HepG2 (cell line): ENCODE measurements around the gene WWTR1. TPM values are rescaled to one million over a fixed set of nuclear protein-coding genes. Genes with fewer than 3 reads are reported as not detected.
A peak's percentile ranks its signal among the peaks of the same experiment; 100 is the strongest.

Experiments
- BCL6 ChIP-seq: IDR thresholded peaks from 2 replicates; pipeline ENCODE4 v1.6.1; 2016; ENCODE audit warnings: missing genetic modification reagents, missing compliant biosample characterization
- CEBPG ChIP-seq: IDR thresholded peaks from 2 replicates; pipeline ENCODE4 v1.6.1; 2016
- NR2F6 ChIP-seq, 2 experiments: IDR thresholded peaks; 2 replicates each; pipeline ENCODE4 v1.6.1; 2016; ENCODE audit warnings: antibody characterized with exemption in 1 of 2, mild to moderate bottlenecking in 1 of 2
- POGZ ChIP-seq: sonication (generic); formaldehyde crosslinking; IDR thresholded peaks from 2 replicates; pipeline ENCODE4 v1.4.0; 2020; ENCODE audit warnings: mild to moderate bottlenecking, missing genetic modification reagents
- SMAD1 ChIP-seq: sonication (generic); formaldehyde crosslinking; IDR thresholded peaks from 2 replicates; pipeline ENCODE4 v1.4.0; 2020; ENCODE audit warnings: missing genetic modification reagents, low read depth, mild to moderate bottlenecking, borderline replicate concordance
- TBX2 ChIP-seq: sonication (generic); formaldehyde crosslinking; IDR thresholded peaks from 2 replicates; pipeline ENCODE4 v1.5.0; 2020; ENCODE audit warnings: missing genetic modification reagents, mild to moderate bottlenecking, borderline replicate concordance
- ZMYM4 ChIP-seq: sonication (generic); formaldehyde crosslinking; IDR thresholded peaks from 2 replicates; pipeline ENCODE4 v1.8.1; 2023; ENCODE audit warnings: mild to moderate bottlenecking, missing genetic modification reagents
- ZNF20 ChIP-seq: sonication (generic); formaldehyde crosslinking; IDR thresholded peaks from 2 replicates; pipeline ENCODE4 v1.4.0; 2020; ENCODE audit warnings: mild to moderate bottlenecking, moderate library complexity, missing genetic modification reagents
- ZNF569 ChIP-seq: sonication (generic); formaldehyde crosslinking; IDR thresholded peaks from 2 replicates; pipeline ENCODE4 v1.5.0; 2020; ENCODE audit warnings: mild to moderate bottlenecking, missing genetic modification reagents, moderate library complexity, borderline replicate concordance
- ZNF816 ChIP-seq: sonication (generic); formaldehyde crosslinking; IDR thresholded peaks from 2 replicates; pipeline ENCODE4 v1.8.0; 2022; ENCODE audit warnings: missing genetic modification reagents, mild to moderate bottlenecking, borderline replicate concordance
- polyA plus RNA-seq, 8 experiments: library from polyadenylated mRNA; depleted of rRNA in 3 of 8; stranded (reverse) in 7 of 8; unstranded in 1 of 8; fragments of >200 nt; fragmentation: Illumina TruSeq in 4 of 8; extraction: Trizol in 4 of 8; gene quantifications; 2 replicates each; pipeline versions ENCODE4 v1.2.1 to v1.2.3, GENCODE V29; 2011 to 2016; ENCODE audit warnings: low read depth in 4 of 8, missing spikeins in 1 of 8, mixed read lengths in 1 of 8; ENCODE audit not compliant: insufficient read depth in 1 of 8
- total RNA-seq, 5 experiments: library from RNA; depleted of rRNA; stranded (reverse); fragments of >200 nt; fragmentation: Illumina TruSeq; extraction: Trizol; gene quantifications; 2 replicates each; pipeline ENCODE4 v1.2.3, GENCODE V29; 2016; ENCODE audit warnings: low read depth in 1 of 5
- TF ChIP-seq, protein P1 (sequence below): sonication (generic); formaldehyde crosslinking; IDR thresholded peaks from 2 replicates; pipeline ENCODE4 v1.5.1; 2020; ENCODE audit warnings: mild to moderate bottlenecking, missing genetic modification reagents, borderline replicate concordance
- TF ChIP-seq, protein P2 (sequence below): sonication (generic); formaldehyde crosslinking; IDR thresholded peaks from 2 replicates; pipeline ENCODE4 v1.4.0; 2020; ENCODE audit warnings: missing genetic modification reagents
- TF ChIP-seq, protein P3 (sequence below): sonication (generic); formaldehyde crosslinking; IDR thresholded peaks from 2 replicates; pipeline ENCODE4 v1.5.1; 2020; ENCODE audit warnings: mild to moderate bottlenecking, moderate library complexity, missing genetic modification reagents
- TF ChIP-seq, protein P4 (sequence below), 2 experiments: sonication (generic) in 1 of 2; formaldehyde crosslinking in 1 of 2; IDR thresholded peaks; 2 replicates each; pipeline versions ENCODE4 v1.4.0 to v1.6.1; 2016 to 2020; ENCODE audit warnings: borderline replicate concordance in 1 of 2, low read depth in 1 of 2, mild to moderate bottlenecking in 1 of 2, missing genetic modification reagents in 1 of 2

Gene WWTR1
- total and polyA plus RNA-seq, 2 of the 13 experiments (the other 11 are each of a cell fraction or from before 2014, with no cell fraction given) = 19.7 to 139 TPM

DNA sequence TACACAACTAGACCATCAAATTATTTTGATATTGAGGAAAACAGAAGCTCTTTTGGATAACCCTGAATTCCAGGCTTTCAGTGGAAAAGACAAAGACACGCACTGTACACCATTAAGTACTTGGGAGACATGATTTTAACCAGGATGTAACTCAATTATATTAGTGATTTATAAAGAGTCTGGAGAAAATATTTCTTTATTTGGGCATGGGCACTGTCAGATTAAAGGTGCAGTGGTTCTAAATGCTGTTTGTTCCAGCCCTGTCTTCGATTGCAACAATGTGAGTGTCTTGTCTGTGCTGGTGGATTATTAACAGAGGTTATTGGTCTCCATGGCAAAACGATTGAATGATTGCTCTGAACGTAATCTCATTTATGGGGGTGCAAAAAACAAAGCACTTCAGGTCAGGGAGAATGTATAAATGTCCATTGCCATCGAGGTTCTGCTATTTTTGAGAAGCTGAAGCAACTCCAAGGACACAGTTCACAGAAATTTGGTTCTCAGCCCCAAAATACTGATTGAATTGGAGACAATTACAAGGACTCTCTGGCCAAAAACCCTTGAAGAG lies 183.5 kb downstream of the WWTR1 start, which contains the start of gene TM4SF4 (continued):
- TF ChIP-seq, protein P1, sequence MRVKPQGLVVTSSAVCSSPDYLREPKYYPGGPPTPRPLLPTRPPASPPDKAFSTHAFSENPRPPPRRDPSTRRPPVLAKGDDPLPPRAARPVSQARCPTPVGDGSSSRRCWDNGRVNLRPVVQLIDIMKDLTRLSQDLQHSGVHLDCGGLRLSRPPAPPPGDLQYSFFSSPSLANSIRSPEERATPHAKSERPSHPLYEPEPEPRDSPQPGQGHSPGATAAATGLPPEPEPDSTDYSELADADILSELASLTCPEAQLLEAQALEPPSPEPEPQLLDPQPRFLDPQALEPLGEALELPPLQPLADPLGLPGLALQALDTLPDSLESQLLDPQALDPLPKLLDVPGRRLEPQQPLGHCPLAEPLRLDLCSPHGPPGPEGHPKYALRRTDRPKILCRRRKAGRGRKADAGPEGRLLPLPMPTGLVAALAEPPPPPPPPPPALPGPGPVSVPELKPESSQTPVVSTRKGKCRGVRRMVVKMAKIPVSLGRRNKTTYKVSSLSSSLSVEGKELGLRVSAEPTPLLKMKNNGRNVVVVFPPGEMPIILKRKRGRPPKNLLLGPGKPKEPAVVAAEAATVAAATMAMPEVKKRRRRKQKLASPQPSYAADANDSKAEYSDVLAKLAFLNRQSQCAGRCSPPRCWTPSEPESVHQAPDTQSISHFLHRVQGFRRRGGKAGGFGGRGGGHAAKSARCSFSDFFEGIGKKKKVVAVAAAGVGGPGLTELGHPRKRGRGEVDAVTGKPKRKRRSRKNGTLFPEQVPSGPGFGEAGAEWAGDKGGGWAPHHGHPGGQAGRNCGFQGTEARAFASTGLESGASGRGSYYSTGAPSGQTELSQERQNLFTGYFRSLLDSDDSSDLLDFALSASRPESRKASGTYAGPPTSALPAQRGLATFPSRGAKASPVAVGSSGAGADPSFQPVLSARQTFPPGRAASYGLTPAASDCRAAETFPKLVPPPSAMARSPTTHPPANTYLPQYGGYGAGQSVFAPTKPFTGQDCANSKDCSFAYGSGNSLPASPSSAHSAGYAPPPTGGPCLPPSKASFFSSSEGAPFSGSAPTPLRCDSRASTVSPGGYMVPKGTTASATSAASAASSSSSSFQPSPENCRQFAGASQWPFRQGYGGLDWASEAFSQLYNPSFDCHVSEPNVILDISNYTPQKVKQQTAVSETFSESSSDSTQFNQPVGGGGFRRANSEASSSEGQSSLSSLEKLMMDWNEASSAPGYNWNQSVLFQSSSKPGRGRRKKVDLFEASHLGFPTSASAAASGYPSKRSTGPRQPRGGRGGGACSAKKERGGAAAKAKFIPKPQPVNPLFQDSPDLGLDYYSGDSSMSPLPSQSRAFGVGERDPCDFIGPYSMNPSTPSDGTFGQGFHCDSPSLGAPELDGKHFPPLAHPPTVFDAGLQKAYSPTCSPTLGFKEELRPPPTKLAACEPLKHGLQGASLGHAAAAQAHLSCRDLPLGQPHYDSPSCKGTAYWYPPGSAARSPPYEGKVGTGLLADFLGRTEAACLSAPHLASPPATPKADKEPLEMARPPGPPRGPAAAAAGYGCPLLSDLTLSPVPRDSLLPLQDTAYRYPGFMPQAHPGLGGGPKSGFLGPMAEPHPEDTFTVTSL = peak; percentile 32; the same call in 1 of the 2 replicates
- TF ChIP-seq, protein P2, sequence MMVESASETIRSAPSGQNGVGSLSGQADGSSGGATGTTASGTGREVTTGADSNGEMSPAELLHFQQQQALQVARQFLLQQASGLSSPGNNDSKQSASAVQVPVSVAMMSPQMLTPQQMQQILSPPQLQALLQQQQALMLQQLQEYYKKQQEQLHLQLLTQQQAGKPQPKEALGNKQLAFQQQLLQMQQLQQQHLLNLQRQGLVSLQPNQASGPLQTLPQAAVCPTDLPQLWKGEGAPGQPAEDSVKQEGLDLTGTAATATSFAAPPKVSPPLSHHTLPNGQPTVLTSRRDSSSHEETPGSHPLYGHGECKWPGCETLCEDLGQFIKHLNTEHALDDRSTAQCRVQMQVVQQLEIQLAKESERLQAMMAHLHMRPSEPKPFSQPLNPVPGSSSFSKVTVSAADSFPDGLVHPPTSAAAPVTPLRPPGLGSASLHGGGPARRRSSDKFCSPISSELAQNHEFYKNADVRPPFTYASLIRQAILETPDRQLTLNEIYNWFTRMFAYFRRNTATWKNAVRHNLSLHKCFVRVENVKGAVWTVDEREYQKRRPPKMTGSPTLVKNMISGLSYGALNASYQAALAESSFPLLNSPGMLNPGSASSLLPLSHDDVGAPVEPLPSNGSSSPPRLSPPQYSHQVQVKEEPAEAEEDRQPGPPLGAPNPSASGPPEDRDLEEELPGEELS (CRISPR knock-in tag) = no peak
- TF ChIP-seq BCL6 (CRISPR knock-in tag) (no peak), TBX2 (CRISPR knock-in tag) (no peak), CEBPG (peak; percentile 35; the same call in 1 of the 2 replicates), SMAD1 (CRISPR knock-in tag) (no peak), ZMYM4 (CRISPR knock-in tag) (peak; percentile 39), NR2F6 (IDR thresholded peaks at IDR 0.05) (0 out of 2 replicates have a peak, but pooled peaks have one; percentile 23), NR2F6 (CRISPR knock-in tag; IDR thresholded peaks at IDR 0.05) (no peak), POGZ (CRISPR knock-in tag) (peak; percentile 55; the same call in 1 of the 2 replicates), ZNF569 (no peak), ZNF20 (CRISPR knock-in tag) (no peak), ZNF816 (no peak)
- TF ChIP-seq, protein P3, sequence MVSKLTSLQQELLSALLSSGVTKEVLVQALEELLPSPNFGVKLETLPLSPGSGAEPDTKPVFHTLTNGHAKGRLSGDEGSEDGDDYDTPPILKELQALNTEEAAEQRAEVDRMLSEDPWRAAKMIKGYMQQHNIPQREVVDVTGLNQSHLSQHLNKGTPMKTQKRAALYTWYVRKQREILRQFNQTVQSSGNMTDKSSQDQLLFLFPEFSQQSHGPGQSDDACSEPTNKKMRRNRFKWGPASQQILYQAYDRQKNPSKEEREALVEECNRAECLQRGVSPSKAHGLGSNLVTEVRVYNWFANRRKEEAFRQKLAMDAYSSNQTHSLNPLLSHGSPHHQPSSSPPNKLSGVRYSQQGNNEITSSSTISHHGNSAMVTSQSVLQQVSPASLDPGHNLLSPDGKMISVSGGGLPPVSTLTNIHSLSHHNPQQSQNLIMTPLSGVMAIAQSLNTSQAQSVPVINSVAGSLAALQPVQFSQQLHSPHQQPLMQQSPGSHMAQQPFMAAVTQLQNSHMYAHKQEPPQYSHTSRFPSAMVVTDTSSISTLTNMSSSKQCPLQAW (CRISPR knock-in tag) = peak; percentile 68; the same call in 1 of the 2 replicates
- TF ChIP-seq, protein P4, sequence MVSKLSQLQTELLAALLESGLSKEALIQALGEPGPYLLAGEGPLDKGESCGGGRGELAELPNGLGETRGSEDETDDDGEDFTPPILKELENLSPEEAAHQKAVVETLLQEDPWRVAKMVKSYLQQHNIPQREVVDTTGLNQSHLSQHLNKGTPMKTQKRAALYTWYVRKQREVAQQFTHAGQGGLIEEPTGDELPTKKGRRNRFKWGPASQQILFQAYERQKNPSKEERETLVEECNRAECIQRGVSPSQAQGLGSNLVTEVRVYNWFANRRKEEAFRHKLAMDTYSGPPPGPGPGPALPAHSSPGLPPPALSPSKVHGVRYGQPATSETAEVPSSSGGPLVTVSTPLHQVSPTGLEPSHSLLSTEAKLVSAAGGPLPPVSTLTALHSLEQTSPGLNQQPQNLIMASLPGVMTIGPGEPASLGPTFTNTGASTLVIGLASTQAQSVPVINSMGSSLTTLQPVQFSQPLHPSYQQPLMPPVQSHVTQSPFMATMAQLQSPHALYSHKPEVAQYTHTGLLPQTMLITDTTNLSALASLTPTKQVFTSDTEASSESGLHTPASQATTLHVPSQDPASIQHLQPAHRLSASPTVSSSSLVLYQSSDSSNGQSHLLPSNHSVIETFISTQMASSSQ (IDR thresholded peaks at IDR 0.05; ENCODE audit: low read depth) = peak; percentile 70
- TF ChIP-seq, protein P4 (CRISPR knock-in tag; IDR thresholded peaks at IDR 0.05; ENCODE audit: borderline replicate concordance) = peak; percentile 79; the same call in 1 of the 2 replicates
